K562 (cell line): ENCODE measurements around the gene QPRT. TPM values are rescaled to one million over a fixed set of nuclear protein-coding genes. Genes with fewer than 3 reads are reported as not detected.

ENCODE experiments used
- BHLHE40 ChIP-seq: IDR thresholded peaks from 2 replicates; pipeline ENCODE4 v1.6.1; 2011; ENCODE audit warnings: low read length, improper control_type of control experiment
- CBX1 ChIP-seq: sonication (generic); IDR thresholded peaks from 2 replicates; pipeline ENCODE4 v1.6.1; 2016; ENCODE audit warnings: antibody characterized with exemption, low read depth, mild to moderate bottlenecking
- ELF2 ChIP-seq: fragments of 250-450 bp; sonication (Bioruptor Pico); IDR thresholded peaks from 2 replicates; pipeline ENCODE4 v1.5.0; 2021; ENCODE audit warnings: mild to moderate bottlenecking
- GTF2A2 ChIP-seq: IDR thresholded peaks from 2 replicates; pipeline ENCODE4 v1.6.1; 2016; ENCODE audit warnings: mild to moderate bottlenecking, missing genetic modification characterization, missing compliant biosample characterization
- PHF21A ChIP-seq: fragments of 450-650 bp; IDR thresholded peaks from 2 replicates; pipeline ENCODE4 v1.6.1; 2017; ENCODE audit warnings: low read depth, borderline replicate concordance
- PPARD ChIP-seq: fragments of 250-450 bp; sonication (Bioruptor Pico); IDR thresholded peaks from 2 replicates; pipeline ENCODE4 v1.8.0; 2022; ENCODE audit warnings: inconsistent platforms, mild to moderate bottlenecking, moderate library complexity
- SAFB2 ChIP-seq: fragments of 200-400 bp; formaldehyde crosslinking; IDR thresholded peaks from 2 replicates; pipeline ENCODE4 v1.6.1; 2018; ENCODE audit warnings: borderline replicate concordance, low read length, low read depth, moderate library complexity; ENCODE audit not compliant: severe bottlenecking
- ZNF134 ChIP-seq: fragments of 250-450 bp; sonication (Bioruptor Pico); conservative IDR thresholded peaks from 2 replicates; pipeline ENCODE4 v1.4.0; 2020
- ZNF140 ChIP-seq: fragments of 250-450 bp; sonication (Bioruptor Pico); IDR thresholded peaks from 2 replicates; pipeline ENCODE4 v1.8.0; 2021; ENCODE audit warnings: moderate library complexity, mild to moderate bottlenecking, inconsistent platforms
- ZNF217 ChIP-seq: sonication (generic); formaldehyde crosslinking; IDR thresholded peaks from 2 replicates; pipeline ENCODE4 v1.8.0; 2022; ENCODE audit warnings: mild to moderate bottlenecking, missing genetic modification reagents
- ZNF23 ChIP-seq: fragments of 250-450 bp; sonication (Bioruptor Pico); IDR thresholded peaks from 2 replicates; pipeline ENCODE4 v1.4.0; 2020; ENCODE audit warnings: mild to moderate bottlenecking
- ZNF24 ChIP-seq: fragments of 450-650 bp; IDR thresholded peaks from 2 replicates; pipeline ENCODE4 v1.6.1; 2016
- ZNF316 ChIP-seq: fragments of 450-650 bp; IDR thresholded peaks from 2 replicates; pipeline ENCODE4 v1.6.1; 2016
- polyA plus RNA-seq, 8 experiments: library from polyadenylated mRNA; depleted of rRNA in 4 of 8; stranded (reverse) in 5 of 8; unstranded in 3 of 8; fragments of >200 nt; fragmentation: Nextera tagmentation in 2 of 8; fragmentation: Illumina TruSeq in 1 of 8; extraction: Ambion mirVana in 2 of 8; extraction: Trizol in 1 of 8; gene quantifications; 2 replicates each; pipeline versions ENCODE4 v1.2.1 to v1.2.3, GENCODE V29; 2011 to 2014; ENCODE audit warnings: inconsistent platforms in 1 of 8, missing spikeins in 1 of 8
- total RNA-seq, 7 experiments: library from RNA; depleted of rRNA in 6 of 7; stranded (reverse); fragments of >200 nt in 6 of 7; fragmentation: Illumina TruSeq in 2 of 7; extraction: Trizol in 2 of 7; gene quantifications; 2 replicates each; pipeline versions ENCODE4 v1.2.1 to v1.2.3, GENCODE V29; 2011 to 2021; ENCODE audit warnings: low replicate concordance in 1 of 7
- TF ChIP-seq, protein P1 (sequence below), 2 experiments: fragments of 450-650 bp in 1 of 2; IDR thresholded peaks; 2 replicates each; pipeline ENCODE4 v1.6.1; 2011 to 2017; ENCODE audit warnings: low read depth in 2 of 2, antibody characterized with exemption in 1 of 2, borderline replicate concordance in 1 of 2, low read length in 1 of 2, mild to moderate bottlenecking in 1 of 2, mixed read lengths in 1 of 2; ENCODE audit not compliant: control insufficient read depth in 1 of 2
- TF ChIP-seq, protein P2 (sequence below): fragments of 450-650 bp; IDR thresholded peaks from 2 replicates; pipeline ENCODE4 v1.6.1; 2016; ENCODE audit warnings: borderline replicate concordance
- TF ChIP-seq, protein P3 (sequence below): fragments of 450-650 bp; formaldehyde crosslinking; IDR thresholded peaks from 2 replicates; pipeline ENCODE4 v1.4.0; 2020; ENCODE audit warnings: mild to moderate bottlenecking, moderate library complexity

Gene QPRT
- total and polyA plus RNA-seq, 9 of the 15 experiments (the other 6 are each of a cell fraction or from before 2014, with no cell fraction given), result 7.7 to 112 (median 64.1) TPM

DNA sequence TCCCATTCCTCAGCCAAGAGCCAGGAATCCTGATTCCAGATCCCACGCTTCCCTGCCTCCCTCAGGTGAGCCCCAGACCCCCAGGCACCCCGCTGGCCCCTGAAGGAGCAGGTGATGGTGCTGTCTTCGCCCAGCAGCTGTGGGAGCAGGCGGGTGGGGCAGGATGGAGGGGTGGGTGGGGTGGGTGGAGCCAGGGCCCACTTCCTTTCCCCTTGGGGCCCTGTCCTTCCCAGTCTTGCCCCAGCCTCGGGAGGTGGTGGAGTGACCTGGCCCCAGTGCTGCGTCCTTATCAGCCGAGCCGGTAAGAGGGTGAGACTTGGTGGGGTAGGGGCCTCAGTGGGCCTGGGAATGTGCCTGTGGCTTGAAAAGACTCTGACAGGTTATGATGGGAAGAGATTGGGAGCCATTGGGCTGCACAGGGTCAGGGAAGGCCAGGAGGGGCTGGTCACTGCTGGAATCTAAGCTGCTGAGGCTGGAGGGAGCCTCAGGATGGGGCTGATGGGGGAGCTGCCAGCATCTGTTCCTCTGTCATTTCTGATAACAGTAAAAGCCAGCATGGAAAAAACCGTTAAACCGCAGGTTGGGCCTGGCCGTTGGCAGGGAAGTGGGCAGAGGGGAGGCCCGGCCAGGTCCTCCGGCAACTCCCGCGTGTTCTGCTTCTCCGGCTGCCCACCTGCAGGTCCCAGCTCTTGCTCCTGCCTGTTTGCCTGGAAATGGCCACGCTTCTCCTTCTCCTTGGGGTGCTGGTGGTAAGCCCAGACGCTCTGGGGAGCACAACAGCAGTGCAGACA, 15.8 kb upstream of the QPRT start, which contains the start of gene SPN (continued):
- TF ChIP-seq, protein P1, sequence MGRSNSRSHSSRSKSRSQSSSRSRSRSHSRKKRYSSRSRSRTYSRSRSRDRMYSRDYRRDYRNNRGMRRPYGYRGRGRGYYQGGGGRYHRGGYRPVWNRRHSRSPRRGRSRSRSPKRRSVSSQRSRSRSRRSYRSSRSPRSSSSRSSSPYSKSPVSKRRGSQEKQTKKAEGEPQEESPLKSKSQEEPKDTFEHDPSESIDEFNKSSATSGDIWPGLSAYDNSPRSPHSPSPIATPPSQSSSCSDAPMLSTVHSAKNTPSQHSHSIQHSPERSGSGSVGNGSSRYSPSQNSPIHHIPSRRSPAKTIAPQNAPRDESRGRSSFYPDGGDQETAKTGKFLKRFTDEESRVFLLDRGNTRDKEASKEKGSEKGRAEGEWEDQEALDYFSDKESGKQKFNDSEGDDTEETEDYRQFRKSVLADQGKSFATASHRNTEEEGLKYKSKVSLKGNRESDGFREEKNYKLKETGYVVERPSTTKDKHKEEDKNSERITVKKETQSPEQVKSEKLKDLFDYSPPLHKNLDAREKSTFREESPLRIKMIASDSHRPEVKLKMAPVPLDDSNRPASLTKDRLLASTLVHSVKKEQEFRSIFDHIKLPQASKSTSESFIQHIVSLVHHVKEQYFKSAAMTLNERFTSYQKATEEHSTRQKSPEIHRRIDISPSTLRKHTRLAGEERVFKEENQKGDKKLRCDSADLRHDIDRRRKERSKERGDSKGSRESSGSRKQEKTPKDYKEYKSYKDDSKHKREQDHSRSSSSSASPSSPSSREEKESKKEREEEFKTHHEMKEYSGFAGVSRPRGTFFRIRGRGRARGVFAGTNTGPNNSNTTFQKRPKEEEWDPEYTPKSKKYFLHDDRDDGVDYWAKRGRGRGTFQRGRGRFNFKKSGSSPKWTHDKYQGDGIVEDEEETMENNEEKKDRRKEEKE (IDR thresholded peaks at IDR 0.05; ENCODE audit: borderline replicate concordance in 1 of 2, control insufficient read depth in 1 of 2, low read depth in 2 of 2, low read length in 1 of 2), result no peak
- no peak for TF ChIP-seq ZNF23
- TF ChIP-seq, protein P2, sequence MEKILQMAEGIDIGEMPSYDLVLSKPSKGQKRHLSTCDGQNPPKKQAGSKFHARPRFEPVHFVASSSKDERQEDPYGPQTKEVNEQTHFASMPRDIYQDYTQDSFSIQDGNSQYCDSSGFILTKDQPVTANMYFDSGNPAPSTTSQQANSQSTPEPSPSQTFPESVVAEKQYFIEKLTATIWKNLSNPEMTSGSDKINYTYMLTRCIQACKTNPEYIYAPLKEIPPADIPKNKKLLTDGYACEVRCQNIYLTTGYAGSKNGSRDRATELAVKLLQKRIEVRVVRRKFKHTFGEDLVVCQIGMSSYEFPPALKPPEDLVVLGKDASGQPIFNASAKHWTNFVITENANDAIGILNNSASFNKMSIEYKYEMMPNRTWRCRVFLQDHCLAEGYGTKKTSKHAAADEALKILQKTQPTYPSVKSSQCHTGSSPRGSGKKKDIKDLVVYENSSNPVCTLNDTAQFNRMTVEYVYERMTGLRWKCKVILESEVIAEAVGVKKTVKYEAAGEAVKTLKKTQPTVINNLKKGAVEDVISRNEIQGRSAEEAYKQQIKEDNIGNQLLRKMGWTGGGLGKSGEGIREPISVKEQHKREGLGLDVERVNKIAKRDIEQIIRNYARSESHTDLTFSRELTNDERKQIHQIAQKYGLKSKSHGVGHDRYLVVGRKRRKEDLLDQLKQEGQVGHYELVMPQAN, result no peak
- no peak for TF ChIP-seq GTF2A2 (tag)
- TF ChIP-seq ZNF217 (CRISPR knock-in tag), result no peak
- no peak for TF ChIP-seq ZNF316
- no peak for TF ChIP-seq PHF21A
- TF ChIP-seq ZNF140 (CRISPR knock-in tag), result no peak
- peak; percentile 79 for TF ChIP-seq CBX1
- TF ChIP-seq SAFB2, result no peak
- TF ChIP-seq, protein P3, sequence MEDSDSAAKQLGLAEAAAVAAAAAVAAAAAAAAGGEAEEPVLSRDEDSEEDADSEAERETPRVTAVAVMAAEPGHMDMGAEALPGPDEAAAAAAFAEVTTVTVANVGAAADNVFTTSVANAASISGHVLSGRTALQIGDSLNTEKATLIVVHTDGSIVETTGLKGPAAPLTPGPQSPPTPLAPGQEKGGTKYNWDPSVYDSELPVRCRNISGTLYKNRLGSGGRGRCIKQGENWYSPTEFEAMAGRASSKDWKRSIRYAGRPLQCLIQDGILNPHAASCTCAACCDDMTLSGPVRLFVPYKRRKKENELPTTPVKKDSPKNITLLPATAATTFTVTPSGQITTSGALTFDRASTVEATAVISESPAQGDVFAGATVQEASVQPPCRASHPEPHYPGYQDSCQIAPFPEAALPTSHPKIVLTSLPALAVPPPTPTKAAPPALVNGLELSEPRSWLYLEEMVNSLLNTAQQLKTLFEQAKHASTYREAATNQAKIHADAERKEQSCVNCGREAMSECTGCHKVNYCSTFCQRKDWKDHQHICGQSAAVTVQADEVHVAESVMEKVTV (CRISPR knock-in tag), result peak; percentile 15; the same call in 1 of the 2 replicates
- 0 out of 2 replicates have a peak, but pooled peaks have one; percentile 24 for TF ChIP-seq ZNF24
- TF ChIP-seq ZNF134, result no peak
- no peak; the same call in 1 of the 2 replicates for TF ChIP-seq ELF2 (CRISPR knock-in tag)
- TF ChIP-seq PPARD (CRISPR knock-in tag), result no peak
- peak; percentile 39; the same call in 1 of the 2 replicates for TF ChIP-seq BHLHE40
